OCI-LY3 (cell line): ENCODE data around the gene EHMT1.

ENCODE experiments used
- H2AFZ ChIP-seq: fragments of 200-600, 300-600 bp; shearing (Covaris generic); 2 replicates; pipeline ENCODE4 v1.6.0; 2014; ENCODE audit warnings: antibody characterized with exemption, low read depth, low read length
- H3K27ac ChIP-seq: fragments of 200-600, 300-600 bp; sonication (generic); 2 replicates; pipeline ENCODE4 v1.5.1; 2014; ENCODE audit warnings: mild to moderate bottlenecking, low read length, moderate library complexity, mixed read lengths
- H3K27me3 ChIP-seq: fragments of 200-600, 300-600 bp; sonication (generic); 2 replicates; pipeline ENCODE4 v1.6.1; 2014; ENCODE audit warnings: low read depth, low read length, mixed read lengths
- H3K36me3 ChIP-seq: fragments of 200-600, 300-600 bp; sonication (generic); replicated peaks from 2 replicates; pipeline ENCODE3; 2014; ENCODE audit warnings: low read depth, low read length, mixed read lengths
- H3K4me1 ChIP-seq: fragments of 300-600, 200-600 bp; sonication (generic); 2 replicates; pipeline ENCODE4 v1.6.1; 2014; ENCODE audit warnings: low read length, mixed read lengths
- H3K4me2 ChIP-seq: fragments of 200-600, 300-600 bp; sonication (generic); 2 replicates; pipeline ENCODE4 v1.6.1; 2014; ENCODE audit warnings: low read length, mixed read lengths
- H3K4me3 ChIP-seq: fragments of 300-600, 200-600 bp; sonication (generic); 2 replicates; pipeline ENCODE4 v1.5.1; 2014; ENCODE audit warnings: antibody characterized with exemption, mild to moderate bottlenecking, low read length, moderate library complexity
- H3K79me2 ChIP-seq: fragments of 300-600, 200-600 bp; shearing (Covaris generic); 2 replicates; pipeline ENCODE4 v1.6.1; 2014; ENCODE audit warnings: mild to moderate bottlenecking, low read length, mixed read lengths
- H3K9ac ChIP-seq: fragments of 300-600, 200-600 bp; shearing (Covaris generic); 2 replicates; pipeline ENCODE4 v1.6.0; 2014; ENCODE audit warnings: mild to moderate bottlenecking, low read length, moderate library complexity
- H3K9me3 ChIP-seq: fragments of 200-600, 300-600 bp; shearing (Covaris generic); 2 replicates; pipeline ENCODE4 v1.6.1; 2014; ENCODE audit warnings: low read length, mixed read lengths; ENCODE audit not compliant: insufficient read depth
- H4K20me1 ChIP-seq: fragments of 200-600, 300-600 bp; sonication (generic); 2 replicates; pipeline ENCODE4 v1.6.1; 2016; ENCODE audit warnings: low read length, mixed read lengths; ENCODE audit not compliant: insufficient read depth
- EZH2phosphoT487 ChIP-seq: fragments of 200-600 bp; shearing (Covaris generic); IDR thresholded peaks from 2 replicates; pipeline ENCODE4 v1.6.1; 2018; ENCODE audit warnings: antibody characterized with exemption, mixed run types, low read depth
- TF ChIP-seq, protein P1 (sequence below): fragments of 200-600, 300-600 bp; sonication (generic); IDR thresholded peaks from 2 replicates; pipeline ENCODE4 v1.5.1; 2014; ENCODE audit warnings: antibody characterized with exemption, low read length, low read depth

Gene EHMT1

DNA sequence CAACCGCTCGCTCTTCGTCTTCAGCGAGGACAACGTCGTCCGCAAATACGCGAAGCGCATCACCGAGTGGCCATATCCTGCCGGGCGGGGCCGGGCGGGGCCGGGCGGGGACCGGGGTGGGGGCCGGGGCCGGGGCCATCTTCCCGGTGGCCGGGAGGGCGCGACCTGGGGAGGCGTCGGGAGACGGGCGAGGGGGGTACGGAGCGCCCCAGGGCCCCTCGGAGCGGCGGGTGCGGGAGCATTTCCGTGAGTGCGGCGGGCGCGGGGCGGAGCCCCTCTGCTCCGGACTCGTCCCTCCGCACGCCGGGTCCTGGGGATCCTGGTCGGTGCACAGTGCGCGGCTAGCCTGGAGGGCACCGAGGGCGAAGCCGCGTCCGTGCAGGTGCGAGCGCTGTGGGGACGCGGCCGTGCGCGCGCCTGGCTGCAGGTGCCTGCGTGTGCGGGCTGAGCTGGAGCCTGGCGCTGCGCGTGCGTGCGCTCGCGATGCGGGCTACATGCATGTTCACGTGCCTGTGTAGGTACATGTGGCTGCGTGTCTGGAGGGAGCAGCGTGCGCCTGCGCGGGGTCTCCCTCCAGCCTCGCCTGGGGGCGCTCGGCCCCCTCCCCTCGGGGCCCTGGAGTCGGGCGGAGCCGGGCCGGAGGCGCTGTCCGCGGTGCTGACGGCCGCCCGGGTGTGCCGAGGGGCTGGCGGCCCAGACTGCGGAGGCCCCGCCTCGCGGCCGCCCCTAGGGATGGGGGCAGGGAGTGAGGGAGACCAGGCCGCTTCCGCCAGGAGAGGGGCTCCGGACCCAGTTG is 259.5 kb downstream of the EHMT1 start:
- Histone ChIP-seq H3K27me3 (no peaks in the 10 kb centered on the region), H3K79me2 (peaks cover 60% of the 10 kb centered on the region), H3K4me1 (peaks cover 32% of the 10 kb centered on the region), H3K4me2 (peak overlapping the region; percentile 87), H3K9ac (peak overlapping the region; percentile 66), H4K20me1 (peaks cover 48% of the 10 kb centered on the region), H3K4me3 (peak overlapping the region; percentile 97), H2AFZ (no peak overlapping the region), H3K27ac (peak overlapping the region; percentile 62), H3K36me3 (peaks cover 47% of the 10 kb centered on the region), H3K9me3 (no peaks in the 10 kb centered on the region)
- TF ChIP-seq EZH2phosphoT487 = no peak
- TF ChIP-seq, protein P1, sequence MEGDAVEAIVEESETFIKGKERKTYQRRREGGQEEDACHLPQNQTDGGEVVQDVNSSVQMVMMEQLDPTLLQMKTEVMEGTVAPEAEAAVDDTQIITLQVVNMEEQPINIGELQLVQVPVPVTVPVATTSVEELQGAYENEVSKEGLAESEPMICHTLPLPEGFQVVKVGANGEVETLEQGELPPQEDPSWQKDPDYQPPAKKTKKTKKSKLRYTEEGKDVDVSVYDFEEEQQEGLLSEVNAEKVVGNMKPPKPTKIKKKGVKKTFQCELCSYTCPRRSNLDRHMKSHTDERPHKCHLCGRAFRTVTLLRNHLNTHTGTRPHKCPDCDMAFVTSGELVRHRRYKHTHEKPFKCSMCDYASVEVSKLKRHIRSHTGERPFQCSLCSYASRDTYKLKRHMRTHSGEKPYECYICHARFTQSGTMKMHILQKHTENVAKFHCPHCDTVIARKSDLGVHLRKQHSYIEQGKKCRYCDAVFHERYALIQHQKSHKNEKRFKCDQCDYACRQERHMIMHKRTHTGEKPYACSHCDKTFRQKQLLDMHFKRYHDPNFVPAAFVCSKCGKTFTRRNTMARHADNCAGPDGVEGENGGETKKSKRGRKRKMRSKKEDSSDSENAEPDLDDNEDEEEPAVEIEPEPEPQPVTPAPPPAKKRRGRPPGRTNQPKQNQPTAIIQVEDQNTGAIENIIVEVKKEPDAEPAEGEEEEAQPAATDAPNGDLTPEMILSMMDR = 0 out of 2 replicates have a peak, but pooled peaks have one; percentile 7

DNA sequence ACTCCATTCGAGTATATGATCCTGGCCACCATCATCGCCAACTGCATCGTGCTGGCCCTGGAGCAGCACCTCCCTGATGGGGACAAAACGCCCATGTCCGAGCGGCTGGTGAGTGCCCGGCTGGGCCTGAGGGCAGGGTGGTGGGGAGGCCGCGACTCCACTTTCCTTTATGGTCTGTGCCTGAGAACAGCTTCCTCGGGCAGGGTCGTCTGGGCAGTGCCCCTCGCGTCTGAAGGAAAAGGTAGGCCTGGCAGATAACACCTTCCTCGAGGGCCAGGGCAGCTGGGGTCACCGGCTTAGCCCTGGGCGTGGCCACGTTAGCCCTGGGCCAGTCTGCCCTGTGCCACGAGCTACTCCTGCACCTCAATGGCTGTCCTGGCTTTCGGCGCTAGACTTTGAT is 260.2 kb downstream of the EHMT1 start:
- Histone ChIP-seq H3K4me1 (peaks cover 29% of the 10 kb centered on the region), H3K4me2 (peak overlapping the region; percentile 87)

DNA sequence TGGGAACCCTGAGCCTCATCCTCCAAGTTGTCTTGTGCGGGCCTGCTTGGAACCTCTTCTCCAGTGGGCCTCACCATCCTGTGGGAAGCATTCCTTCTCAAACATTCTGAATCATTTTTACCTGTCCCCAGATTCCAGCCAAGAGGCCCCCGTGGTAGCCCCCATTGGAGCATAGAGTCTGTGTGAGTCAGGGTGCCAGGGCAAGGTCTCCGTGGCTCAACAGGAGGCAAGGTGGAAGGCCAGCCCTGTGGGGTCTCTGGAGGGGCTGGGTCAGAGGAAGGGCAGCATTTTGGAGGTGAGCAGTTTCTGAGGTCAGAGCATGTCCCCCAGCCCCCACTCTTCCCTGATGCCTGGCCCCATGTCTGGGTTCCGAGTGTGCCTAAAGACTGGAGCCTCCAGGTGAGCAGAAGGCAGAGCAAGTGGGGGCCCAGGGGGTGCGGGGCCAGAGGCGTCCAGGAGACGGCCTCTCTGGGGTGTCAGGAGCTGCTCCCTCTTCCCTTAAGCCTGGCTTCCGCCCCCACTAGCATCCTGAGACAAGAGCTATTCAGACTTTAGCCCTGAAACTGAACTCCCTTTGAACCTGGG is 260.9 kb downstream of the EHMT1 start:
- H3K4me2 ChIP-seq = peak overlapping the region; percentile 87
- peaks cover 27% of the 10 kb centered on the region for H3K4me1 ChIP-seq
- H3K27me3 ChIP-seq = no peaks in the 10 kb centered on the region
- peak overlapping the region; percentile 97 for H3K4me3 ChIP-seq
- H3K36me3 ChIP-seq = peaks cover 47% of the 10 kb centered on the region
- H3K79me2 ChIP-seq = peaks cover 67% of the 10 kb centered on the region
- H3K9me3 ChIP-seq = no peaks in the 10 kb centered on the region
- TF ChIP-seq, protein P1 = no peak
- no peak for TF ChIP-seq EZH2phosphoT487
- peak overlapping the region; percentile 62 for H3K27ac ChIP-seq
- H4K20me1 ChIP-seq = peaks cover 51% of the 10 kb centered on the region
- peak overlapping the region; percentile 66 for H3K9ac ChIP-seq
- no peak overlapping the region for H2AFZ ChIP-seq

More for the DNA sequence above, 260.2 kb downstream of the EHMT1 start:
- Histone ChIP-seq H3K9me3 (no peaks in the 10 kb centered on the region), H2AFZ (no peak overlapping the region), H3K27ac (peak overlapping the region; percentile 62), H3K27me3 (no peaks in the 10 kb centered on the region), H3K79me2 (peaks cover 66% of the 10 kb centered on the region), H3K36me3 (peaks cover 47% of the 10 kb centered on the region), H4K20me1 (peaks cover 51% of the 10 kb centered on the region), H3K4me3 (peak overlapping the region; percentile 97), H3K9ac (peak overlapping the region; percentile 66)
- TF ChIP-seq, protein P1 = no peak
- TF ChIP-seq EZH2phosphoT487 = no peak

DNA sequence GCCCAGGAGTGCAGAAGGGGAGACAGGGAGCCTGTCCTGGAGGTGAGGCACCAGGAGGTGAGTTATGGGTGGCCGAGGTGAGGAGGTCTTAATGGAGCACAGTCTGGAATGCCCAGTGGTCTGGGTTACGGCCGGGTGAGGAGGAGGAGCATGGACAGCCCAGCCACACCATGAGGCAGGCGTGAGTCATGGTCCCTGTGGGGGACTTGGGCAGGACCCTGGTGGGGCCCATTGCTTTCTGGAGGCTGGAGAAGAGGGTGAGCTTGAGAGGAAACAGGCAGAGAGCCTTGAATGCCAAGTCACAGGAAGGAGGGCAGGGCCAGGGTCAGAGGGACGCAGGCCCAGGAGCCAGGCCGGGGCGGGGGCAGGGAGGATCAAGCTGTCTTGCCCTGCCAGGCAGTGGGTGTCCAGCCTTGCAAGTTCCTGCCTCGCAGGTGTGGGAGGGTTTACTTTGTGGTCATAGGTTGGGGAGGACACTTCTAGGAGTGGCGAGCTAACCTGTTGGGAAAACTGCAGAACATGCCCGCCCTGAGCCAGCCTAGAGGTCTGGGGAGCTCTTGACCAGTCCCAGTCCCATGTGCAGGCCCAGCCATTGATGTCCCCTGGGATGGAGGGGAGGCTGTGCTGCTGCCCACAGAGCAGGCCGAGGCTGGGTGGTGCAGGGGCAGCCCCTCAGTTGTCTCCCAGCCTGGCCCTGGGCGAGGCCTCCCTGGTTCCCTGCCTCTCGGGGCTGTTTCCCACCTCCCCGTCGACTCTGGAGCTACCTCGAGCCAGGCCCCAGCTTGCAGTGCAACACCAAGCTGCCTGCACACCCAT is 261.6 kb downstream of the EHMT1 start:
- TF ChIP-seq, protein P1 = no peak
- no peak for TF ChIP-seq EZH2phosphoT487
- Histone ChIP-seq H3K27me3 (no peaks in the 10 kb centered on the region), H4K20me1 (peaks cover 55% of the 10 kb centered on the region), H3K9ac (peak overlapping the region; percentile 66), H3K4me1 (peaks cover 27% of the 10 kb centered on the region), H3K4me3 (peak overlapping the region; percentile 97), H2AFZ (no peak overlapping the region), H3K27ac (peak overlapping the region; percentile 62), H3K36me3 (peaks cover 47% of the 10 kb centered on the region), H3K79me2 (peaks cover 67% of the 10 kb centered on the region), H3K9me3 (no peaks in the 10 kb centered on the region), H3K4me2 (peak overlapping the region; percentile 87)
